Measurements from ENCODE around the gene MEGF11.
"Not testable (repeated sequence)": the region's sequence is repeated elsewhere in the genome, so short reads cannot be mapped to it uniquely, and the experiment has no call there.

Gene MEGF11

GRCh38 chr15:65869954-65870871 is 383.3 kb downstream of the MEGF11 start:
- DNase-seq, result peak; percentile 52

GRCh38 chr15:65869126-65869953 is 384.2 kb downstream of the MEGF11 start, which contains the start of gene RAB11A:
Gene RAB11A, plus strand, starts transcription at chr15:65869491. Its CDS starts 95 bp downstream, at chr15:65869586.
- peak; percentile 95 for DNase-seq

GRCh38 chr15:65868546-65869125 is 384.9 kb downstream of the MEGF11 start:
- DNase-seq, result no peak

DNA sequence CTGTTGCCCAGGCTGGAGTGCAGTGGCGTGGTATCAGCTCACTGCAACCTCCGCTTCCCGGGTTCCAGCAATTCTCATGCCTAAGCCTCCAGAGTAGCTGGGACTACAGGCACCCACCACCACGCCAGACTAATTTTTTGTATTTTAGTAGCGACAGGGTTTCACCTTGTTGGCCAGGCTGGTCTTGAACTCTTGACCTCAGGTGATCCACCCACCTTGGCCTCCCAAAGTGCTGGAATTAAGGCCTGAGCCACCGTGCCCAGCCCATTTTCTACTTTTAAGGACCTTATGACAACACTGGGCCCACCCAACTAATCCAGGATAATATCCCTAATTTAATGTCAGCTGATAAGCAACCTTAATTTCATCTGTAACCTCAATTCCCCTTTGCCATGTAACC is 385.6 kb downstream of the MEGF11 start:
- DNase-seq, result not testable (repeated sequence)

- DNase-seq, result no peak
Measured at GRCh38 chr15:65867244-65867643, 386.3 kb downstream of the MEGF11 start.

GRCh38 chr15:65863106-65863505 is 390.4 kb downstream of the MEGF11 start:
- DNase-seq, result no peak

DNA sequence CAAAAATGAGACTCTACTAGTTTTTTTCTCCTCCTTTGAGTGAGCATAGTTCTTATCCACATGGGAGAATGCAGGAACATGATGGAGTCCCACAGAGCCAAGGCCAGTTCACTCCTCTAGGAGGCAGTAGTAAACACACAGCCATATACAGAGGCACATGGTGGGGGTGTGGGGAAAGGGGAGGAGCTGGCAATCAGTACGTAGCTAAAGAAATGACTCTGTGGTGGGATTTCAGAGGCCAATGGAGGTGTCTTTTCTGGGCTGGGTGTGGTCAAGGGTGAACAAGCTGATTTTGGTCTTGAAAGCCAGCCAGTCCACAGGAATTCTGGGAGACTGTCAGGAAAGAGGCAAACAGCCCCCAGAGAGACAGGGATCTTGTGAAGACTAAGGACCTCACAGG is 390.9 kb downstream of the MEGF11 start:
- DNase-seq, result peak; percentile 49

GRCh38 chr15:65857718-65858402 is 395.7 kb downstream of the MEGF11 start:
- DNase-seq, result no peak

GRCh38 chr15:65856821-65857455 is 396.6 kb downstream of the MEGF11 start:
- DNase-seq, result peak; percentile 19

- DNase-seq, result no peak
Measured at GRCh38 chr15:65851981-65852380, 401.6 kb downstream of the MEGF11 start.

DNA sequence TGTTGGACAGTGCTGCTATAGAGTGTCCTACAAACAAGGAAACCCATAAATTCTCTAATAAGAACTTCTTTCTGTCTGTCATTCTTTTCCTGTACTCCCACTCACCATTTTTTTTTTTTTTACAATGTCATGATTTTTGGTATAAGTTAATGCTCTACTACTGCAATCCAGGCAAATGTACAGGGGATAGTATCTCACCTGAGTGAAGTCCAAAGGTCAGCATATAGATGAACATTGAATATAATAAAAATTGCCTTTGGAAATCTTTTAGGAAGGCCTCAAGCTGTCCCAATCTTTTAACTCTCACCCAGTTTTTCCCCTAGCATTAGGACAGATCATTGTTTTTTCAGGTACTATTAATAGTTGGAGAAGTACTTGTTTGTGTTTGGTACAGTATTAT is 405.6 kb downstream of the MEGF11 start:
- no peak for DNase-seq

- DNase-seq, result no peak
Measured at GRCh38 chr15:65845826-65846519, 407.6 kb downstream of the MEGF11 start.
